HepG2 (cell line): ENCODE results near the gene TNFSF13. TPM values are rescaled to one million over a fixed set of nuclear protein-coding genes. Genes with fewer than 3 reads are reported as not detected.

ENCODE experiments used
- ATAC-seq: fragments of 200-7000 bp; cut with Tn5 transposase; 3 replicates; pipeline ENCODE4 v1.9.1; 2020; ENCODE audit warnings: mild to moderate bottlenecking, moderate library complexity
- BruUV-seq: library from RNA; stranded (reverse); fragments of 400-500 nt; replicated peaks from 2 replicates; lab custom pipeline; 2021; lab: Mats Ljungman, UMichigan
- CTCF ChIA-PET: fragments of 300-600 bp; formaldehyde crosslinking; extraction: SDS; loops from one replicate; lab custom pipeline; 2021; ENCODE audit warnings: low total read pairs, inconsistent platforms, low intra/inter-chr PET ratio; lab: Yijun Ruan, JAX
- POLR2A ChIA-PET: fragments of 350-600 bp; sonication (Branson Sonifier 250); formaldehyde crosslinking; loops from one replicate; lab custom pipeline; 2020; ENCODE audit warnings: antibody characterized with exemption, inconsistent platforms; lab: Yijun Ruan, JAX
- DNase-seq: peaks from one replicate; pipeline ENCODE4 v3.0.0-alpha.2; 2015; ENCODE audit warnings: low spot score
- FAIRE-seq: peaks from 3 replicates; lab custom pipeline; 2011; peaks lifted over from hg19 to GRCh38; lab: Jason Lieb, UNC
- H2AFZ ChIP-seq: one replicate; pipeline ENCODE4 v1.6.1; 2011; ENCODE audit warnings: low read length, inconsistent platforms
- H3K27ac ChIP-seq: fragments of 300-600 bp; 3 replicates; pipeline ENCODE4 v1.8.0; 2011; ENCODE audit warnings: mixed run types, mild to moderate bottlenecking, mixed read lengths, low read length, inconsistent platforms; ENCODE audit not compliant: insufficient read depth; ENCODE audit errors: extremely low read length
- H3K27me3 ChIP-seq, 2 experiments: fragments of 200-600 bp in 1 of 2; 2 replicates in 1 of 2; 3 replicates in 1 of 2; pipeline versions ENCODE4 v1.6.0 to v1.8.0; 2011; ENCODE audit warnings: low read length in 2 of 2, mild to moderate bottlenecking in 2 of 2, moderate library complexity in 2 of 2, inconsistent platforms in 1 of 2; ENCODE audit not compliant: insufficient read depth in 2 of 2, control insufficient read depth in 1 of 2
- H3K36me3 ChIP-seq, 2 experiments: fragments of 200-600 bp in 1 of 2; replicated peaks in 1 of 2; 2 replicates in 1 of 2; 3 replicates in 1 of 2; pipeline versions ENCODE4 v1.5.1 to v1.8.0; 2011; ENCODE audit warnings: low read length in 2 of 2, inconsistent platforms in 1 of 2; ENCODE audit not compliant: insufficient read depth in 2 of 2, control insufficient read depth in 1 of 2
- H3K4me1 ChIP-seq: 2 replicates; pipeline ENCODE4 v1.5.1; 2012; ENCODE audit warnings: low read length, inconsistent platforms; ENCODE audit not compliant: insufficient read depth
- H3K4me2 ChIP-seq: 2 replicates; pipeline ENCODE4 v1.6.0; 2011; ENCODE audit warnings: low read depth, low read length, inconsistent platforms
- H3K4me3 ChIP-seq, 3 experiments: fragments of 200-600 bp in 1 of 3; sonication (generic), shearing (Covaris generic) in 1 of 3; replicated peaks in 1 of 3; 2 replicates each; pipeline ENCODE4 v1.5.1; 2011 to 2016; ENCODE audit warnings: low read length in 3 of 3, inconsistent platforms in 2 of 3, low read depth in 2 of 3, mild to moderate bottlenecking in 2 of 3, control low read depth in 1 of 3, mixed read lengths in 1 of 3; ENCODE audit not compliant: insufficient read depth in 1 of 3
- H3K79me2 ChIP-seq: one replicate; pipeline ENCODE4 v1.6.1; 2011; ENCODE audit warnings: low read length, inconsistent platforms; ENCODE audit not compliant: insufficient read depth
- H3K9ac ChIP-seq: 2 replicates; pipeline ENCODE4 v1.6.0; 2011; ENCODE audit warnings: mild to moderate bottlenecking, low read depth, low read length, inconsistent platforms; ENCODE audit not compliant: insufficient read depth
- H3K9me3 ChIP-seq: 2 replicates; pipeline ENCODE4 v1.5.1; 2012; ENCODE audit warnings: mild to moderate bottlenecking, low read length
- H4K20me1 ChIP-seq: 2 replicates; pipeline ENCODE4 v1.6.0; 2011; ENCODE audit warnings: inconsistent platforms, mild to moderate bottlenecking, low read length, moderate library complexity; ENCODE audit not compliant: insufficient read depth
- AGO2 ChIP-seq: fragments of 200-400 bp; formaldehyde crosslinking; optimal IDR thresholded peaks from 2 replicates; pipeline ENCODE3; 2017; ENCODE audit warnings: mild to moderate bottlenecking, low read depth, low read length, moderate library complexity
- ATF5 ChIP-seq: sonication (generic); formaldehyde crosslinking; IDR thresholded peaks from 2 replicates; pipeline ENCODE4 v1.4.0; 2020; ENCODE audit warnings: mild to moderate bottlenecking, low read depth, missing genetic modification reagents
- ATRX ChIP-seq: sonication (generic); formaldehyde crosslinking; IDR thresholded peaks from 2 replicates; pipeline ENCODE4 v1.4.0; 2020; ENCODE audit warnings: missing genetic modification reagents, borderline replicate concordance
- DNMT1 ChIP-seq: sonication (generic); formaldehyde crosslinking; IDR thresholded peaks from 2 replicates; pipeline ENCODE4 v1.5.1; 2020; ENCODE audit warnings: mild to moderate bottlenecking, missing genetic modification reagents
- GLI4 ChIP-seq: sonication (generic); formaldehyde crosslinking; IDR thresholded peaks from 2 replicates; pipeline ENCODE4 v1.5.1; 2020; ENCODE audit warnings: missing genetic modification reagents, mild to moderate bottlenecking, moderate library complexity, borderline replicate concordance
- MBNL3 ChIP-seq: fragments of 250-450 bp; sonication (Bioruptor Pico); conservative IDR thresholded peaks from 2 replicates; pipeline ENCODE4 v1.8.0; 2022; ENCODE audit warnings: mild to moderate bottlenecking, inconsistent platforms
- ONECUT2 ChIP-seq: sonication (generic); formaldehyde crosslinking; IDR thresholded peaks from 2 replicates; pipeline ENCODE4 v1.4.0; 2020; ENCODE audit warnings: missing genetic modification reagents
- PHB2 ChIP-seq: fragments of 450-650 bp; IDR thresholded peaks from 2 replicates; pipeline ENCODE4 v1.6.1; 2018; ENCODE audit not compliant: partially characterized antibody
- POLR2A ChIP-seq, 2 experiments: IDR thresholded peaks; 2 replicates each; pipeline ENCODE4 v1.6.1; 2011; ENCODE audit warnings: low read depth in 2 of 2, low read length in 2 of 2, mild to moderate bottlenecking in 1 of 2, moderate library complexity in 1 of 2; ENCODE audit not compliant: insufficient read depth in 1 of 2
- SKIL ChIP-seq: sonication (generic); formaldehyde crosslinking; IDR thresholded peaks from 2 replicates; pipeline ENCODE4 v1.8.0; 2022; ENCODE audit warnings: missing genetic modification reagents, mild to moderate bottlenecking, moderate library complexity, borderline replicate concordance
- ZBTB4 ChIP-seq: sonication (generic); formaldehyde crosslinking; IDR thresholded peaks from 2 replicates; pipeline ENCODE4 v1.4.0; 2020; ENCODE audit warnings: missing genetic modification reagents, mild to moderate bottlenecking, borderline replicate concordance
- ZFP36 ChIP-seq: fragments of 150-350 bp; IDR thresholded peaks from 2 replicates; pipeline ENCODE4 v1.6.1; 2018; ENCODE audit warnings: borderline replicate concordance, low read length, low read depth; ENCODE audit not compliant: partially characterized antibody
- ZSCAN29 ChIP-seq: sonication (generic); formaldehyde crosslinking; conservative IDR thresholded peaks from 2 replicates; pipeline ENCODE4 v1.4.0; 2020; ENCODE audit warnings: mild to moderate bottlenecking, missing genetic modification reagents
- WGBS: methylation state at CpG from one replicate; pipeline ENCODE4 v1.1.6; 2017; ENCODE audit warnings: low lambda C conversion rate; 5-methylcytosine and 5-hydroxymethylcytosine counted together
- in situ Hi-C: cut with HindIII; loops from 2 replicates; pipeline ENCODE4 v1.10.0; 2017; ENCODE audit warnings: low pct_unique_long_range_greater_than_20kb; ENCODE audit not compliant: extremely low pct_ligation_motif_present
- intact Hi-C: fragments of 100-400 bp; cut with micrococcal nuclease; formaldehyde crosslinking; loops from one replicate; pipeline ENCODE4 v1.10.0; 2022; ENCODE audit not compliant: unreplicated experiment
- polyA plus RNA-seq, 8 experiments: library from polyadenylated mRNA; depleted of rRNA in 3 of 8; stranded (reverse) in 7 of 8; unstranded in 1 of 8; fragments of >200 nt; fragmentation: Illumina TruSeq in 4 of 8; extraction: Trizol in 4 of 8; gene quantifications; 2 replicates each; pipeline versions ENCODE4 v1.2.1 to v1.2.3, GENCODE V29; 2011 to 2016; ENCODE audit warnings: low read depth in 4 of 8, missing spikeins in 1 of 8, mixed read lengths in 1 of 8; ENCODE audit not compliant: insufficient read depth in 1 of 8
- total RNA-seq, 5 experiments: library from RNA; depleted of rRNA; stranded (reverse); fragments of >200 nt; fragmentation: Illumina TruSeq; extraction: Trizol; gene quantifications; 2 replicates each; pipeline ENCODE4 v1.2.3, GENCODE V29; 2016; ENCODE audit warnings: low read depth in 1 of 5

The TNFSF13 gene
- total and polyA plus RNA-seq, 2 of the 13 experiments (the other 11 are each of a cell fraction or from before 2014, with no cell fraction given) = 2.5 to 3.3 TPM

- no peaks in the 10 kb centered on the region for H3K79me2 ChIP-seq
- no TSS peak for BruUV-seq
- no peaks in the 10 kb centered on the region for H4K20me1 ChIP-seq
- peaks cover 3% of the 10 kb centered on the region for H3K4me1 ChIP-seq
- H3K36me3 ChIP-seq = peaks cover 34 to 71% of the 10 kb centered on the region in 2 experiments
- H3K27me3 ChIP-seq = no peaks in the 10 kb centered on the region
- intact Hi-C loops = no loop called here
- FAIRE-seq (no peak), ATAC-seq (no peak), DNase-seq (no peak)
- TF ChIP-seq AGO2 = peak; percentile 49
- TF ChIP-seq ZFP36 = no peak
- TF ChIP-seq ZSCAN29 (CRISPR knock-in tag) = no peak
- no peak for TF ChIP-seq MBNL3 (CRISPR knock-in tag)
- no peak for TF ChIP-seq ATF5 (CRISPR knock-in tag)
- no peak for TF ChIP-seq ZBTB4 (CRISPR knock-in tag)
- TF ChIP-seq ONECUT2 (CRISPR knock-in tag) = no peak
- TF ChIP-seq DNMT1 (CRISPR knock-in tag) = no peak
- no peak for TF ChIP-seq SKIL (CRISPR knock-in tag)
- TF ChIP-seq PHB2 = no peak
- no peak for TF ChIP-seq GLI4 (CRISPR knock-in tag)
- peak in 1 of 2 experiments; percentile 11; a peak in 1 of 4 replicates for TF ChIP-seq POLR2A (IDR thresholded peaks at IDR 0.05; ENCODE audit: insufficient read depth in 1 of 2, low read depth in 2 of 2, low read length in 2 of 2)
- no peak for TF ChIP-seq ATRX (CRISPR knock-in tag)
- in situ Hi-C loops = loop anchor here (5.0 kb wide), 1 partner anchor 46 kb away; the partner anchor contains the start of gene TNFSF13
- 93% methylated on average over 8 of the region's 10 CpGs for WGBS
- H3K4me2 ChIP-seq = no peak overlapping the region
- CTCF ChIA-PET = no interaction called here
- H3K9ac ChIP-seq = no peak overlapping the region
- no peak overlapping the region for H3K4me3 ChIP-seq
- no peaks in the 10 kb centered on the region for H3K9me3 ChIP-seq
- no peak overlapping the region for H2AFZ ChIP-seq
- POLR2A ChIA-PET = no interaction called here
- H3K27ac ChIP-seq = no peak overlapping the region
These were observed 47.4 kb upstream of the TNFSF13 start for GRCh38 chr17:7511108-7511507.
